ENCODE results near the gene RADIL. TPM values are rescaled to one million over a fixed set of nuclear protein-coding genes. Genes with fewer than 3 reads are reported as not detected.

RADIL gene
- total RNA-seq, 2 donors from 2014 or later: 7.7 to 16.0 TPM

DNA sequence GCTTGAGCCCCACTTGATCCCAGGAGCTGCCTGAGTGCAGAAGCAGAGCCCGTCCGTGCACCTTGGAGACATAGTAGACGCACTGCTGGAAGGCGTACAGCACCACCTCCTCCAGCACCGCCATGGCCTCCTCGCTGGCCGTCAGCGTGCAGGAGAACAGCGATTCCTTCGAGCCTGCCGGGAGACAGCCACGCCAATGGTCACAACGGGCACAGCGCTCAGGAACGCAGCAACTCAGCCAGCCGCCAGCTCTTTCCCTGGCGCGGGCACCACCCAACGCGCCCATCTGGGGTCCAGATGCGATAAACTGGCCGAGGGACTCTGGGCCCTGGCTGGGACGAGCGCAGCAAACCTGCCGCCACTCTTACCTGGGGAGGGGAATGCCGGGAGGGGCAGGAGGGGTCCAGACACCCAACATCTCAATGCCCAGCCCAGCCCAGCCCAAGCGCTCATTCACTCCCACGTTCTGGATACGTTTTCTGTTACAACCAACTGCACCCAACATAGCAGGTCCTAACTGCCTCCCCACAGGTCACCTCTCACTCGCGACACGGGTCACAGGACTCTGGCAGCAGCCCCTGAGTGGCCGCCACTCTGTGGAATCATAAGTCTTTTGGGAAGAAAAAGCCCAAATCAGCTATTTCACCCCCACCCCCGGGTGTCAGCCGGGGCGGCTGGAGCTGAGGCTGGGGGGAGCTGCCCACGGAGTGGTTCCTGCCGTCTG, 66.2 kb downstream of the RADIL start:
- Histone ChIP-seq H3K36me3 (no peaks in the 10 kb centered on the region), H3K9me3 (no peaks in the 10 kb centered on the region), H3K27me3 (no peaks in the 10 kb centered on the region), H3K4me1 (peaks cover 0 to 22% of the 10 kb centered on the region in 2 donors), H3K27ac (no peak overlapping the region), H3K4me3 (no peak overlapping the region)
- no peak for DNase-seq (ENCODE audit: low spot score)
- TF ChIP-seq CTCF (IDR thresholded peaks at IDR 0.05): no peak

GRCh38 chr7:4816419-4817080, 67.0 kb downstream of the RADIL start:
- Histone ChIP-seq H3K27me3 (no peaks in the 10 kb centered on the region), H3K4me1 (peaks cover 0 to 22% of the 10 kb centered on the region in 2 donors), H3K27ac (no peak overlapping the region), H3K36me3 (no peaks in the 10 kb centered on the region), H3K4me3 (no peak overlapping the region), H3K9me3 (no peaks in the 10 kb centered on the region)
- no peak for TF ChIP-seq CTCF (IDR thresholded peaks at IDR 0.05)
- no peak for DNase-seq (ENCODE audit: low spot score)

- Histone ChIP-seq H3K27ac (no peak overlapping the region), H3K9me3 (no peaks in the 10 kb centered on the region), H3K36me3 (no peaks in the 10 kb centered on the region), H3K27me3 (no peaks in the 10 kb centered on the region), H3K4me3 (no peak overlapping the region), H3K4me1 (peaks cover 0 to 18% of the 10 kb centered on the region in 2 donors)
- no peak for DNase-seq (ENCODE audit: low spot score)
- no peak for TF ChIP-seq CTCF (IDR thresholded peaks at IDR 0.05)
Measured at GRCh38 chr7:4815609-4816418, 67.7 kb downstream of the RADIL start.

GRCh38 chr7:4815121-4815520, 68.4 kb downstream of the RADIL start:
- Histone ChIP-seq H3K27ac (no peak overlapping the region), H3K4me3 (no peak overlapping the region), H3K36me3 (no peaks in the 10 kb centered on the region), H3K9me3 (no peaks in the 10 kb centered on the region), H3K4me1 (peaks cover 0 to 11% of the 10 kb centered on the region in 2 donors), H3K27me3 (no peaks in the 10 kb centered on the region)
- no peak for TF ChIP-seq CTCF (IDR thresholded peaks at IDR 0.05)
- DNase-seq (ENCODE audit: low spot score): no peak

DNA sequence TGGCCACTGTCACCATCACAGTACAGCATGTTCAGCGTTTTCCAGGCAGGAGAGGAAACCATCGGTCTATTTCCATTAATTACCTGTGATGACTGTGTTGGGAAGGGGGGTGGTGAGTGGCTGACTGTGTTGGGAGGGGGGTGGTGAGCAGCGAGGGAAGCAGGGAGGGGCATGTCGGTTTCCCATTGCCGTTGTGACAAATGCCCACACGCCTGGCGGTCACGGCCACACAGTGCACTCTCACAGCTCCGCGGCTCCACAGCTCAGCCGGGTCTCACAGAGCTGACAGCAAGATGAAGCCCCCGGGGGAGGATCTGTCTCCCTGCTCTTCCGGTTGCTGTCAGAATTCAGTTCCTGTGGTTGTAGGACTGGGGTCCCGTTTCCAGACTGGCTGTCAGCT, 69.1 kb downstream of the RADIL start:
- no peaks in the 10 kb centered on the region for H3K36me3 ChIP-seq

More for the DNA sequence above, 69.1 kb downstream of the RADIL start:
- no peak for DNase-seq (ENCODE audit: low spot score)
- no peak for TF ChIP-seq CTCF (IDR thresholded peaks at IDR 0.05)
- Histone ChIP-seq H3K27ac (no peak overlapping the region), H3K4me3 (no peak overlapping the region), H3K9me3 (no peaks in the 10 kb centered on the region), H3K4me1 (peaks cover 0 to 4% of the 10 kb centered on the region in 2 donors), H3K27me3 (no peaks in the 10 kb centered on the region)

Measured in right atrium auricular region (tissue), 2 donors.